Bronchial epithelial cell (primary cell): ENCODE measurements around the gene TOLLIP. TPM values are rescaled to one million over a fixed set of nuclear protein-coding genes. Genes with fewer than 3 reads are reported as not detected.

Source experiments
- DNase-seq: peaks from one replicate; pipeline ENCODE4 v3.0.0-alpha.2; 2010; ENCODE audit warnings: low read depth
- FAIRE-seq: peaks from 2 replicates; lab custom pipeline; 2011; peaks lifted over from hg19 to GRCh38; lab: Jason Lieb, UNC
- H3K27me3 ChIP-seq: 2 replicates; pipeline ENCODE4 v1.5.1; 2011; ENCODE audit warnings: low read length; ENCODE audit not compliant: control insufficient read depth, insufficient read depth
- H3K36me3 ChIP-seq: 2 replicates; pipeline ENCODE4 v1.5.1; 2011; ENCODE audit warnings: low read length; ENCODE audit not compliant: control insufficient read depth, insufficient read depth
- H3K4me3 ChIP-seq: 2 replicates; pipeline ENCODE4 v1.5.1; 2011; ENCODE audit warnings: mild to moderate bottlenecking, low read depth, low read length, control low read depth
- total RNA-seq: library from RNA; depleted of rRNA; stranded (reverse); fragments of >200 nt; gene quantifications from 2 replicates; pipeline ENCODE4 v1.2.1, GENCODE V29; 2014
- TF ChIP-seq, protein P1 (sequence below): IDR thresholded peaks from 2 replicates; pipeline ENCODE4 v1.5.1; 2011; ENCODE audit warnings: mild to moderate bottlenecking, moderate library complexity, low read length, control low read depth, inconsistent platforms; ENCODE audit not compliant: insufficient read depth, severe bottlenecking

The TOLLIP gene
- total RNA-seq, 1 donor from 2014 or later, result 43.4 TPM

DNA sequence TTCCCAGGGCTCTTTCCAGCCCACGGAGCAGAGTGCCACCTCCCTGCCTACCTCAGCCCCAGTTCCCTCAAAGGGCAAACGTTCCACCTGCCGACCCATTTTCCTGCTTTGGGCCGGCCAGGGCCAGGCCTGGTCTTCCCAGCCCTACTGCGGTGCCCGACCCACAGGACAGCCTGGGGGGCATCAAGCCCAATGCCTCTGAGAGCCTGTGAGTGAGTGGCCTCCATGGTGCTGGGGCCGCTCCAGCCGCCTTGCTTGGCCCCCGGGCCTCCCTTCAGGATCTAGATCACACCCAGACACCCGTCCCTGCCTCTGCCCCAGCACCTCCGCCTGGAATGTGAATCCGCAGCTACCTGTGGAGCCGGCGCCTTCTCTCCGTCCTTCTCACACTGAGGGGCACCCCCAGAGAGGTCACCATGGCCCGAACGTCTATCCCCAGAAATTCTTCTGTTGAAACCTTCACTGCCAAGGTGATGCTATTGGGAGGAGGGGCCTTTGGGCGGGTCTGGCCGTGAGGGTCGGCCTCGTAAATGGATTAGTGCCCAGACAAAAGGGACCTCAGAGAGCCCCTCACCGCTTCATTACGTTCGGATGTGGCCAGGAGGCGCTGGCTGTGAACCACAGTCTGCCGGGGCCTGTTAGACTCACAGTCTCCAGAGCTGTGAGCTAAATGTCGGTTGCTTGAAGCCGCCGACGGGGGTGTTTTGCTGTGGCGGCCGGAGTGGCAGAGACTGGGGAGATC, 44.1 kb upstream of the TOLLIP start:
- H3K27me3 ChIP-seq, result no peaks in the 10 kb centered on the region
- TF ChIP-seq, protein P1, sequence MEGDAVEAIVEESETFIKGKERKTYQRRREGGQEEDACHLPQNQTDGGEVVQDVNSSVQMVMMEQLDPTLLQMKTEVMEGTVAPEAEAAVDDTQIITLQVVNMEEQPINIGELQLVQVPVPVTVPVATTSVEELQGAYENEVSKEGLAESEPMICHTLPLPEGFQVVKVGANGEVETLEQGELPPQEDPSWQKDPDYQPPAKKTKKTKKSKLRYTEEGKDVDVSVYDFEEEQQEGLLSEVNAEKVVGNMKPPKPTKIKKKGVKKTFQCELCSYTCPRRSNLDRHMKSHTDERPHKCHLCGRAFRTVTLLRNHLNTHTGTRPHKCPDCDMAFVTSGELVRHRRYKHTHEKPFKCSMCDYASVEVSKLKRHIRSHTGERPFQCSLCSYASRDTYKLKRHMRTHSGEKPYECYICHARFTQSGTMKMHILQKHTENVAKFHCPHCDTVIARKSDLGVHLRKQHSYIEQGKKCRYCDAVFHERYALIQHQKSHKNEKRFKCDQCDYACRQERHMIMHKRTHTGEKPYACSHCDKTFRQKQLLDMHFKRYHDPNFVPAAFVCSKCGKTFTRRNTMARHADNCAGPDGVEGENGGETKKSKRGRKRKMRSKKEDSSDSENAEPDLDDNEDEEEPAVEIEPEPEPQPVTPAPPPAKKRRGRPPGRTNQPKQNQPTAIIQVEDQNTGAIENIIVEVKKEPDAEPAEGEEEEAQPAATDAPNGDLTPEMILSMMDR, result no peak
- H3K36me3 ChIP-seq, result no peaks in the 10 kb centered on the region
- DNase-seq, result no peak
- FAIRE-seq, result no peak
- no peak overlapping the region for H3K4me3 ChIP-seq

- no peak for FAIRE-seq
- H3K4me3 ChIP-seq, result no peak overlapping the region
- DNase-seq, result no peak
- TF ChIP-seq, protein P1, result no peak
- peaks cover 1% of the 10 kb centered on the region for H3K27me3 ChIP-seq
- H3K36me3 ChIP-seq, result no peaks in the 10 kb centered on the region
Observed at GRCh38 chr11:1352696-1353382, 43.4 kb upstream of the TOLLIP start.

DNA sequence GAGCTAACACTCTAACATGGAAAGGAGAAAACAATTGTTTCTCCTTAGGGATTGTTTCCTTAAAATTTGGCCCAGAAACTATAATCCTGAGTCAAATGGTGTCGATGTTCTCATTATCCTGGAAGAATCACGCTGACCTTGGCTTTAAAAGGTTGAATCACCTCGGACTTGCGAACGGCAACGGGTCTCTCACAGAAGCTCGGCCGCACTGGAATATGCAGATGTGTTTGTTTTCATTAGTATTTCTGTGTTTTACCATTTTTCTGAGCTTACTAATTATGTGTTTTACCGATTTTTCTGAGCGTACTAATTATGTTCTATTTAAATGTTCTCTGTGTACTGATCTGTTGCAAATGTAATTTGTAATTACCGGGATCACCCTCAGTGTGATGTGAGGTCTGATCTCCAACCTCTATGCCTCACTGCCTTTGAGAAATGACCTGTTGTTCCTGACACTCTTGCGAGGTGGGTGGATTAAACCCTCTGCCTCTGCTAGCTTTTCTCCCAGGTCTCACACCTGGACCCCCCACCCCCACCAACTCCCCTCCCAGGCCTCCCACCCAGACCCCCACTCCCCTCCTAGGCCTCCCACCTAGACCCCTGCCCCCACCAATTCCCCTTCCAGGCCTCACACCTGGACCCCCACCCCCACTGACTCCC, 42.0 kb upstream of the TOLLIP start:
- FAIRE-seq (no peak), DNase-seq (no peak)
- no peak overlapping the region for H3K4me3 ChIP-seq
- no peaks in the 10 kb centered on the region for H3K36me3 ChIP-seq
- H3K27me3 ChIP-seq, result peaks cover 1% of the 10 kb centered on the region
- TF ChIP-seq, protein P1, result no peak

- H3K36me3 ChIP-seq, result no peaks in the 10 kb centered on the region
- no peak for FAIRE-seq
- DNase-seq, result no peak
- peaks cover 1% of the 10 kb centered on the region for H3K27me3 ChIP-seq
- H3K4me3 ChIP-seq, result no peak overlapping the region
- TF ChIP-seq, protein P1, result no peak
Observed at GRCh38 chr11:1350086-1350725, 40.8 kb upstream of the TOLLIP start.

- TF ChIP-seq, protein P1, result no peak
- no peak for FAIRE-seq
Observed at GRCh38 chr11:1349327-1350041, 40.1 kb upstream of the TOLLIP start.

More at GRCh38 chr11:1349327-1350041, 40.1 kb upstream of the TOLLIP start:
- H3K27me3 ChIP-seq, result peaks cover 1% of the 10 kb centered on the region
- H3K36me3 ChIP-seq, result no peaks in the 10 kb centered on the region
- DNase-seq, result no peak
- H3K4me3 ChIP-seq, result no peak overlapping the region
